ENCODE data around the gene FAM131B. TPM values are rescaled to one million over a fixed set of nuclear protein-coding genes. Genes with fewer than 3 reads are reported as not detected.
A peak's percentile ranks its signal among the peaks of the same experiment; 100 is the strongest.

Gene FAM131B
- polyA plus RNA-seq, 1 donor (not counting 4 experiments of a cell fraction or from before 2014, with no cell fraction given) = 0.21 TPM

DNA sequence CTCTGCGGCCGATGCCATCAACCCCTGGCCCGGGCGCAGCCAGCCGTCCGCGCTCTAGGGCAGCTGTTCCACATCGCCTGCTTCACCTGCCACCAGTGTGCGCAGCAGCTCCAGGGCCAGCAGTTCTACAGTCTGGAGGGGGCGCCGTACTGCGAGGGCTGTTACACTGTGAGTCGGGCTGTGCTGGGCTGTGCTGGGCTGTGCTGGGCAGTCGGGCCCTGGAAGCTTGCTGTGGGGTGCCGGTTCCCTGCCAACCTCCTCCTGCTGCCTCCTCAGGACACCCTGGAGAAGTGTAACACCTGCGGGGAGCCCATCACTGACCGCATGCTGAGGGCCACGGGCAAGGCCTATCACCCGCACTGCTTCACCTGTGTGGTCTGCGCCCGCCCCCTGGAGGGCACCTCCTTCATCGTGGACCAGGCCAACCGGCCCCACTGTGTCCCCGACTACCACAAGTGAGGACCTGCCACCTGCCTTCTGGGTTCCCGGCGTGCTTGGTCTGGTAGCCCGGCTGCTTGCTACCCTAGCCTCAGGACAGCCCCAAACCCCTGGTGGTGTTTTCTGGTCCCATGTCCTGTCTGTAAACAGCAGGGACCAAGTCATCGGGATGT lies 26.1 kb upstream of the FAM131B start:
- Histone ChIP-seq H3K36me3 (ENCODE audit: control insufficient read depth in 2 of 2, extremely low read depth in 1 of 2, insufficient read depth in 2 of 2, low read length in 2 of 2) (peaks cover 52 to 65% of the 10 kb centered on the region in 2 experiments), H3K9ac (ENCODE audit: control insufficient read depth, extremely low read depth, insufficient read depth, low read length) (no peak overlapping the region), H3K27me3 (ENCODE audit: control insufficient read depth, extremely low read depth, insufficient read depth, low read length) (no peaks in the 10 kb centered on the region), H3K9me1 (ENCODE audit: control insufficient read depth, extremely low read depth, insufficient read depth, low read length) (peaks cover 4% of the 10 kb centered on the region), H3K79me2 (ENCODE audit: control insufficient read depth, insufficient read depth, low read length) (peaks cover 36% of the 10 kb centered on the region), H3K27ac (ENCODE audit: control insufficient read depth, insufficient read depth, low read length) (no peak overlapping the region), H3K9me3 (ENCODE audit: control insufficient read depth, low read depth, low read length) (no peaks in the 10 kb centered on the region), H2AFZ (ENCODE audit: control insufficient read depth, low read length) (no peak overlapping the region), H3K4me2 (ENCODE audit: control insufficient read depth, extremely low read depth, insufficient read depth, low read depth, low read length) (no peak overlapping the region), H3K4me1 (ENCODE audit: control insufficient read depth, extremely low read depth, insufficient read depth, low read length) (peaks cover 18% of the 10 kb centered on the region), H3K4me3 (ENCODE audit: control insufficient read depth in 2 of 3, extremely low read depth in 1 of 3, insufficient read depth in 2 of 3, low read depth in 1 of 3, low read length in 3 of 3) (no peak overlapping the region), H4K20me1 (ENCODE audit: control insufficient read depth, extremely low read depth, insufficient read depth, low read length) (peaks cover 43% of the 10 kb centered on the region)
- dilution Hi-C loops (cut with MboI; ENCODE audit: extremely low pct_ligation_motif_present, low sequenced_read_pairs) = no loop called here
- DNase-seq (ENCODE audit: low read depth, low spot score) = no peak
- FAIRE-seq = no peak
- TF ChIP-seq, protein P1, sequence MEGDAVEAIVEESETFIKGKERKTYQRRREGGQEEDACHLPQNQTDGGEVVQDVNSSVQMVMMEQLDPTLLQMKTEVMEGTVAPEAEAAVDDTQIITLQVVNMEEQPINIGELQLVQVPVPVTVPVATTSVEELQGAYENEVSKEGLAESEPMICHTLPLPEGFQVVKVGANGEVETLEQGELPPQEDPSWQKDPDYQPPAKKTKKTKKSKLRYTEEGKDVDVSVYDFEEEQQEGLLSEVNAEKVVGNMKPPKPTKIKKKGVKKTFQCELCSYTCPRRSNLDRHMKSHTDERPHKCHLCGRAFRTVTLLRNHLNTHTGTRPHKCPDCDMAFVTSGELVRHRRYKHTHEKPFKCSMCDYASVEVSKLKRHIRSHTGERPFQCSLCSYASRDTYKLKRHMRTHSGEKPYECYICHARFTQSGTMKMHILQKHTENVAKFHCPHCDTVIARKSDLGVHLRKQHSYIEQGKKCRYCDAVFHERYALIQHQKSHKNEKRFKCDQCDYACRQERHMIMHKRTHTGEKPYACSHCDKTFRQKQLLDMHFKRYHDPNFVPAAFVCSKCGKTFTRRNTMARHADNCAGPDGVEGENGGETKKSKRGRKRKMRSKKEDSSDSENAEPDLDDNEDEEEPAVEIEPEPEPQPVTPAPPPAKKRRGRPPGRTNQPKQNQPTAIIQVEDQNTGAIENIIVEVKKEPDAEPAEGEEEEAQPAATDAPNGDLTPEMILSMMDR (optimal IDR thresholded peaks at IDR 0.05 in 1 of 3, IDR thresholded peaks at IDR 0.05 in 1 of 3, conservative IDR thresholded peaks at IDR 0.05 in 1 of 3; ENCODE audit: extremely low read depth in 1 of 3, insufficient read depth in 2 of 3, low read length in 3 of 3) = peak in 1 of 3 experiments; percentile 16
- TF ChIP-seq EZH2 (IDR thresholded peaks at IDR 0.05; ENCODE audit: low read length) = no peak

DNA sequence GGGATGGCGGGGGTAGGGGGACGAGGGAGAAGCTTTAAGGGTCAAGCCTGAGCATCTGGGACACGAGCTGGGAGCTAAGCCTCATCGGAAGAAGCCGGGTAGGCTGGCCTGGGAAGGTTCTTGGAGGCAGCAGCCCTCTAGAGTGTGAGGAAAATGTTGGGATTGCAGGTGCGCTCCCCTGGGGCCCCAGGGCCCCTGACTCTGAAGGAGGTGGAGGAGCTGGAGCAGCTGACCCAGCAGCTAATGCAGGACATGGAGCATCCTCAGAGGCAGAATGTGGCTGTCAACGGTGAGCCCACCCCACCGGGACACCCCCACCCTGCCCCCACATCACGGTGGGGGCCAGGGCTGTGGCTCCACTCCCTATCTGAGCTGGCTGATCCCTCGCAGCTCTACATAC lies 25.5 kb upstream of the FAM131B start:
- H3K4me2 ChIP-seq (ENCODE audit: control insufficient read depth, extremely low read depth, insufficient read depth, low read depth, low read length) = no peak overlapping the region
- dilution Hi-C loops (cut with MboI; ENCODE audit: extremely low pct_ligation_motif_present, low sequenced_read_pairs) = no loop called here
- no peak overlapping the region for H3K9ac ChIP-seq (ENCODE audit: control insufficient read depth, extremely low read depth, insufficient read depth, low read length)
- TF ChIP-seq, protein P1 (optimal IDR thresholded peaks at IDR 0.05 in 1 of 3, IDR thresholded peaks at IDR 0.05 in 1 of 3, conservative IDR thresholded peaks at IDR 0.05 in 1 of 3; ENCODE audit: extremely low read depth in 1 of 3, insufficient read depth in 2 of 3, low read length in 3 of 3) = no peak
- TF ChIP-seq EZH2 (IDR thresholded peaks at IDR 0.05; ENCODE audit: low read length) = no peak
- peaks cover 52 to 67% of the 10 kb centered on the region in 2 experiments for H3K36me3 ChIP-seq (ENCODE audit: control insufficient read depth in 2 of 2, extremely low read depth in 1 of 2, insufficient read depth in 2 of 2, low read length in 2 of 2)
- H3K27me3 ChIP-seq (ENCODE audit: control insufficient read depth, extremely low read depth, insufficient read depth, low read length) = no peaks in the 10 kb centered on the region
- peaks cover 44% of the 10 kb centered on the region for H4K20me1 ChIP-seq (ENCODE audit: control insufficient read depth, extremely low read depth, insufficient read depth, low read length)
- peaks cover 41% of the 10 kb centered on the region for H3K79me2 ChIP-seq (ENCODE audit: control insufficient read depth, insufficient read depth, low read length)
- H3K4me1 ChIP-seq (ENCODE audit: control insufficient read depth, extremely low read depth, insufficient read depth, low read length) = peaks cover 24% of the 10 kb centered on the region
- peaks cover 6% of the 10 kb centered on the region for H3K9me1 ChIP-seq (ENCODE audit: control insufficient read depth, extremely low read depth, insufficient read depth, low read length)
- H3K27ac ChIP-seq (ENCODE audit: control insufficient read depth, insufficient read depth, low read length) = no peak overlapping the region
- H2AFZ ChIP-seq (ENCODE audit: control insufficient read depth, low read length) = no peak overlapping the region
- no peak for FAIRE-seq
- no peaks in the 10 kb centered on the region for H3K9me3 ChIP-seq (ENCODE audit: control insufficient read depth, low read depth, low read length)
- DNase-seq (ENCODE audit: low read depth, low spot score) = no peak
- no peak overlapping the region for H3K4me3 ChIP-seq (ENCODE audit: control insufficient read depth in 2 of 3, extremely low read depth in 1 of 3, insufficient read depth in 2 of 3, low read depth in 1 of 3, low read length in 3 of 3)
